GM18508 (cell line): Measurements from ENCODE around the gene ZNF660.
"Not testable (repeated sequence)": the region's sequence is repeated elsewhere in the genome, so short reads cannot be mapped to it uniquely, and the experiment has no call there.

Source experiments
- ATAC-seq: cut with Tn5 transposase; IDR thresholded peaks from one replicate; pipeline ENCODE4 v1.9.1; 2021; ENCODE audit warnings: moderate number of reproducible peaks; ENCODE audit not compliant: insufficient read depth, unreplicated experiment

ZNF660 gene

GRCh38 chr3:44584646-44585501 lies at the start of gene ZNF660:
TSS of gene ZNF660 (plus strand) at chr3:44584964. CDS start at chr3:44594194, 9,230 bp downstream.
- ATAC-seq: no peak

GRCh38 chr3:44535364-44535763 lies 49.4 kb upstream of the ZNF660 start:
- ATAC-seq: no peak

- ATAC-seq: not testable (repeated sequence)
These were observed 40.0 kb upstream of the ZNF660 start for GRCh38 chr3:44544811-44545210.

- ATAC-seq: no peak
These were observed 29.9 kb upstream of the ZNF660 start, which contains the start of gene ZKSCAN7 for GRCh38 chr3:44554626-44555592. TSS of gene ZKSCAN7 (plus strand) at chr3:44555193. CDS start at chr3:44557048, 1,855 bp downstream.

- no peak for ATAC-seq
These were observed 29.0 kb upstream of the ZNF660 start for GRCh38 chr3:44555723-44556122.

- ATAC-seq: no peak
These were observed 27.7 kb upstream of the ZNF660 start for GRCh38 chr3:44557074-44557473.

- no peak for ATAC-seq
These were observed 23.7 kb upstream of the ZNF660 start for GRCh38 chr3:44561076-44561475.

- no peak for ATAC-seq
These were observed 22.6 kb upstream of the ZNF660 start for GRCh38 chr3:44562147-44562546.

GRCh38 chr3:44568561-44568960 lies 16.2 kb upstream of the ZNF660 start:
- no peak for ATAC-seq

- ATAC-seq: no peak
These were observed 13.7 kb upstream of the ZNF660 start for GRCh38 chr3:44571024-44571423.

GRCh38 chr3:44576613-44577012 lies 8.2 kb upstream of the ZNF660 start:
- ATAC-seq: no peak

- ATAC-seq: not testable (repeated sequence)
These were observed 7.3 kb upstream of the ZNF660 start for GRCh38 chr3:44577354-44577952.

- ATAC-seq: not testable (repeated sequence)
These were observed 6.4 kb upstream of the ZNF660 start for GRCh38 chr3:44578316-44578715.

- not testable (repeated sequence) for ATAC-seq
These were observed 5.7 kb upstream of the ZNF660 start for GRCh38 chr3:44578924-44579515.

GRCh38 chr3:44579749-44580148 lies 5.0 kb upstream of the ZNF660 start:
- not testable (repeated sequence) for ATAC-seq

GRCh38 chr3:44580971-44581370 lies 3.8 kb upstream of the ZNF660 start:
- ATAC-seq: not testable (repeated sequence)

- no peak for ATAC-seq
These were observed 11.9 kb downstream of the ZNF660 start for GRCh38 chr3:44596621-44597020.

GRCh38 chr3:44601749-44602148 lies 17.0 kb downstream of the ZNF660 start:
- no peak for ATAC-seq

GRCh38 chr3:44612678-44613077 lies 27.9 kb downstream of the ZNF660 start:
- no peak for ATAC-seq
